IMR-90 (cell line): ENCODE measurements around the gene CYB5R2. TPM values are rescaled to one million over a fixed set of nuclear protein-coding genes. Genes with fewer than 3 reads are reported as not detected.

Experiments used
- ATAC-seq: fragments of 200-7000 bp; cut with Tn5 transposase; 2 replicates; pipeline ENCODE4 v1.9.1; 2020; ENCODE audit warnings: low read depth, mild to moderate bottlenecking, moderate library complexity
- BruUV-seq: library from RNA; stranded (reverse); fragments of 400-500 nt; replicated peaks from 2 replicates; lab custom pipeline; 2021; lab: Mats Ljungman, UMichigan
- CTCF ChIA-PET: fragments of 300-600 bp; formaldehyde crosslinking; extraction: SDS; loops from one replicate; lab custom pipeline; 2021; ENCODE audit warnings: antibody characterized with exemption; lab: Yijun Ruan, JAX
- POLR2A ChIA-PET: fragments of 300-600 bp; sonication (Branson Sonifier 250); formaldehyde crosslinking; loops from one replicate; lab custom pipeline; 2022; ENCODE audit warnings: antibody characterized with exemption; ENCODE audit not compliant: unreplicated experiment; lab: Charles Lee
- DNase-seq: peaks from one replicate; pipeline ENCODE4 v3.0.0; 2013
- H2AFZ ChIP-seq: replicated peaks from 2 replicates; pipeline ENCODE3; 2013; ENCODE audit warnings: low read length, mild to moderate bottlenecking; ENCODE audit not compliant: poor library complexity
- H2AK5ac ChIP-seq: 2 replicates; pipeline ENCODE4 v1.6.1; 2013; ENCODE audit warnings: low read depth, low read length, inconsistent platforms
- H2AK9ac ChIP-seq: replicated peaks from 2 replicates; pipeline ENCODE3; 2013; ENCODE audit warnings: mild to moderate bottlenecking, low read depth, low read length, moderate library complexity; ENCODE audit not compliant: poor library complexity
- H2BK120ac ChIP-seq: 2 replicates; pipeline ENCODE4 v1.6.1; 2013; ENCODE audit warnings: low read depth, low read length, inconsistent platforms
- H2BK15ac ChIP-seq: 3 replicates; pipeline ENCODE4 v1.6.1; 2013; ENCODE audit warnings: low read depth, low read length, inconsistent platforms
- H2BK20ac ChIP-seq: 2 replicates; pipeline ENCODE4 v1.6.1; 2013; ENCODE audit warnings: low read depth, mild to moderate bottlenecking, inconsistent platforms, low read length, moderate library complexity
- H2BK5ac ChIP-seq: 2 replicates; pipeline ENCODE4 v1.6.1; 2013; ENCODE audit warnings: mild to moderate bottlenecking, low read depth, low read length, inconsistent platforms; ENCODE audit not compliant: poor library complexity, severe bottlenecking
- H3K14ac ChIP-seq: replicated peaks from 2 replicates; pipeline ENCODE4 v1.6.1; 2013; ENCODE audit warnings: low read depth, low read length, inconsistent platforms
- H3K18ac ChIP-seq: 2 replicates; pipeline ENCODE4 v1.6.1; 2013; ENCODE audit warnings: low read depth, low read length, control low read depth
- H3K23ac ChIP-seq: 2 replicates; pipeline ENCODE4 v1.6.1; 2013; ENCODE audit warnings: low read depth, low read length, inconsistent platforms
- H3K27ac ChIP-seq: 2 replicates; pipeline ENCODE4 v1.5.1; 2013; ENCODE audit warnings: mild to moderate bottlenecking, control low read depth, low read length; ENCODE audit not compliant: insufficient read depth
- H3K27me3 ChIP-seq: 2 replicates; pipeline ENCODE4 v1.6.1; 2013; ENCODE audit warnings: low read length; ENCODE audit not compliant: control insufficient read depth, insufficient read depth
- H3K36me3 ChIP-seq: 2 replicates; pipeline ENCODE4 v1.6.1; 2013; ENCODE audit warnings: low read length, mixed read lengths; ENCODE audit not compliant: control insufficient read depth, insufficient read depth
- H3K4ac ChIP-seq: 2 replicates; pipeline ENCODE4 v1.6.1; 2013; ENCODE audit warnings: low read depth, low read length, inconsistent platforms
- H3K4me1 ChIP-seq: 2 replicates; pipeline ENCODE4 v1.6.1; 2013; ENCODE audit warnings: low read length, mixed read lengths; ENCODE audit not compliant: control insufficient read depth, insufficient read depth
- H3K4me2 ChIP-seq: 2 replicates; pipeline ENCODE4 v1.6.1; 2013; ENCODE audit warnings: low read depth, mild to moderate bottlenecking, control low read depth, low read length, moderate library complexity
- H3K4me3 ChIP-seq: 2 replicates; pipeline ENCODE4 v1.5.1; 2013; ENCODE audit warnings: low read depth, mild to moderate bottlenecking, control low read depth, low read length, moderate library complexity; ENCODE audit not compliant: insufficient read depth
- H3K56ac ChIP-seq: 2 replicates; pipeline ENCODE4 v1.6.1; 2013; ENCODE audit warnings: low read length, inconsistent platforms; ENCODE audit not compliant: insufficient read depth; ENCODE audit errors: extremely low read depth
- H3K79me1 ChIP-seq, 2 experiments: 2 replicates each; pipeline ENCODE4 v1.6.1; 2013; ENCODE audit warnings: low read length in 2 of 2, inconsistent platforms in 1 of 2, low read depth in 1 of 2
- H3K9ac ChIP-seq: 2 replicates; pipeline ENCODE4 v1.6.1; 2013; ENCODE audit warnings: low read depth, low read length, control low read depth
- H3K9me1 ChIP-seq: 2 replicates; pipeline ENCODE4 v1.6.1; 2013; ENCODE audit warnings: low read length, inconsistent platforms; ENCODE audit not compliant: insufficient read depth
- H3K9me3 ChIP-seq: 2 replicates; pipeline ENCODE4 v1.6.1; 2013; ENCODE audit warnings: low read length; ENCODE audit not compliant: control insufficient read depth, insufficient read depth
- H4K20me1 ChIP-seq: 2 replicates; pipeline ENCODE4 v1.6.1; 2013; ENCODE audit warnings: low read length, inconsistent platforms; ENCODE audit not compliant: insufficient read depth
- H4K5ac ChIP-seq: 2 replicates; pipeline ENCODE4 v1.6.1; 2013; ENCODE audit warnings: mild to moderate bottlenecking, low read depth, low read length, control low read depth
- H4K8ac ChIP-seq, 2 experiments: 2 replicates each; pipeline ENCODE4 v1.6.1; 2013; ENCODE audit warnings: low read depth in 2 of 2, low read length in 2 of 2, control low read depth in 1 of 2, inconsistent platforms in 1 of 2
- H4K91ac ChIP-seq: 2 replicates; pipeline ENCODE4 v1.6.1; 2013; ENCODE audit warnings: low read depth, low read length, inconsistent platforms; ENCODE audit not compliant: insufficient read depth
- BHLHE40 ChIP-seq: fragments of 150-350 bp; IDR thresholded peaks from 2 replicates; pipeline ENCODE4 v1.6.1; 2016; ENCODE audit warnings: mild to moderate bottlenecking, low read depth, low read length
- CEBPB ChIP-seq: IDR thresholded peaks from 2 replicates; pipeline ENCODE4 v1.6.1; 2012; ENCODE audit warnings: low read depth, low read length, improper control_type of control experiment
- CHD1 ChIP-seq: IDR thresholded peaks from 2 replicates; pipeline ENCODE4 v1.6.1; 2012; ENCODE audit warnings: low read depth, low read length, improper control_type of control experiment
- CTCF ChIP-seq: conservative IDR thresholded peaks from 2 replicates; pipeline ENCODE4 v1.5.1; 2012; ENCODE audit warnings: mild to moderate bottlenecking, low read depth, low read length, improper control_type of control experiment
- FOS ChIP-seq: fragments of 150-350 bp; IDR thresholded peaks from 2 replicates; pipeline ENCODE4 v1.6.1; 2016; ENCODE audit warnings: low read depth, low read length
- MAFK ChIP-seq: IDR thresholded peaks from 2 replicates; pipeline ENCODE4 v1.6.1; 2012; ENCODE audit warnings: low read depth, low read length, improper control_type of control experiment
- MAZ ChIP-seq: IDR thresholded peaks from 2 replicates; pipeline ENCODE4 v1.6.1; 2012; ENCODE audit warnings: low read depth, mild to moderate bottlenecking, low read length, improper control_type of control experiment, moderate library complexity, borderline replicate concordance
- MXI1 ChIP-seq: IDR thresholded peaks from 2 replicates; pipeline ENCODE4 v1.6.1; 2012; ENCODE audit warnings: low read depth, mild to moderate bottlenecking, low read length, moderate library complexity, borderline replicate concordance
- NFE2L2 ChIP-seq: fragments of 150-350 bp; IDR thresholded peaks from 2 replicates; pipeline ENCODE4 v1.6.1; 2016; ENCODE audit warnings: low read depth, mild to moderate bottlenecking, low read length
- POLR2A ChIP-seq: IDR thresholded peaks from 2 replicates; pipeline ENCODE4 v1.6.1; 2012; ENCODE audit warnings: mild to moderate bottlenecking, low read depth, low read length
- RAD21 ChIP-seq: IDR thresholded peaks from 2 replicates; pipeline ENCODE4 v1.6.1; 2012; ENCODE audit warnings: low read length, improper control_type of control experiment
- RFX5 ChIP-seq: IDR thresholded peaks from 2 replicates; pipeline ENCODE4 v1.8.0; 2012; ENCODE audit warnings: low read depth, mild to moderate bottlenecking, low read length, moderate library complexity
- USF2 ChIP-seq: fragments of 150-350 bp; IDR thresholded peaks from 2 replicates; pipeline ENCODE4 v1.6.1; 2017; ENCODE audit warnings: mild to moderate bottlenecking, antibody characterized with exemption, low read length, low read depth
- WGBS, 2 experiments: methylation state at CpG; one replicate each; pipeline versions ENCODE4 v1.1.5 to v1.1.7; 2013; ENCODE audit warnings: missing lambda C conversion rate in 2 of 2; ENCODE audit not compliant: insufficient read length in 1 of 2; ENCODE audit errors: extremely low coverage in 2 of 2; 5-methylcytosine and 5-hydroxymethylcytosine counted together
- dilution Hi-C: fragments of 300-500 bp; cut with HindIII; formaldehyde crosslinking; loops from one replicate; pipeline ENCODE4 v1.14.3; 2018; ENCODE audit warnings: low sequenced_read_pairs; ENCODE audit not compliant: unreplicated experiment
- in situ Hi-C: fragments of 300-500 bp; cut with MboI; formaldehyde crosslinking; loops from 3 replicates; pipeline ENCODE4 v1.14.3; 2019; ENCODE audit warnings: low sequenced_read_pairs, inconsistent platforms, mixed read lengths
- intact Hi-C: fragments of 100-400 bp; cut with micrococcal nuclease; formaldehyde crosslinking; loops from 2 replicates; pipeline ENCODE4 v1.10.0; 2022
- polyA plus RNA-seq, 3 experiments: library from polyadenylated mRNA; depleted of rRNA; stranded (reverse); fragments of >200 nt; gene quantifications; 2 replicates each; pipeline ENCODE4 v1.2.3, GENCODE V29; 2012; ENCODE audit warnings: low replicate concordance in 1 of 3
- total RNA-seq: library from RNA; depleted of rRNA; stranded (reverse); fragments of >200 nt; gene quantifications from 2 replicates; pipeline ENCODE4 v1.2.3, GENCODE V29; 2012
- TF ChIP-seq, protein P1 (sequence below): fragments of 150-350 bp; IDR thresholded peaks from 2 replicates; pipeline ENCODE4 v1.6.1; 2016; ENCODE audit warnings: low read depth, mild to moderate bottlenecking, low read length, moderate library complexity, borderline replicate concordance

CYB5R2 gene
- total and polyA plus RNA-seq, 2 of the 4 experiments (the other 2 are of a cell fraction), result 4.5 to 4.7 TPM

DNA sequence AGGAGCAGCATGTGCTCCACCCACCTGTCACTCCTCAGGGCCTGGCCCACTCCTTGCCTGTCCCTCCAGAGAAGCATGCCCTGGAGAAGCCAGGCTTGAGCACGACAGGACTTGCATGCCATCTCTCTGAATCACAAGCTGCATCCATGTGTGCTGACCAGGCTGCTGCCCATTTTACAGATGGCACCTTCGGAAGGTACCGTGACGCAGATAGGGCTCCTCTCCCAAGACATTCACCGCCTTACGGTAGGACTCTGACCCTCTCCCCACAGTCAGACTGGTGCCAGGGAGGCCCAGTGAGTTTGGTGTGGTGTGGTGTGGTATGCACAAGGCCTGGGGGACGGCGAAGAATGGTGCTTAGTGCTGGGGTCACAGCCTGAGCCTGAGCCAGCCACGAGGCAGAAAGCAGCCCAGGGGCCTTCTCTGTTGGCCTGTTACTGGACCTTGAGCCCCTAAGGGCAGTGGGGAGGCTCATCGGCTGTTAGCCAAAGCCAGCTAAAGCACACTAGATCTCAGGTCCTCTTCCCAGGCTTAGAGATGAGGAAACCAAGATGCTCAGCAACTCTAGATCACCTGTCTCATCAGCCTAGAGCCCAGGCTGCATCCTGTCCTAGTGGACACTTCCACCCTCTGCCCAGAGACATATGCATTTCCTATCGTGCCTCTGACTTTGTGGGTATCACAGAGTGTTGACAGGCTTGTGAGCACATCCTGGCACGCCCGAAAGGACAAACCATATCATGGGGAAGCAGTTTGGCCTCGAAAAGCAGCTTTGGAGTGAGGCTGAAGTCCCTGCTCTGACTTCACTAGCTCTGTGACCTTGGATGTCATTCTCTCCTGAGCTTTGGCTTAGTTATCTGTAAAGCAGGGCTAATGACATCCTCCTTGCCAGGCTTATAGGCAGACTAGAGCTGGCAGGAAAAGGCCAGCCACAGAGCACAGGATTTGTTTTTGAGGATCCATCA is 17.8 kb downstream of the CYB5R2 start:
- Histone ChIP-seq H3K36me3 (peaks cover 2% of the 10 kb centered on the region), H4K91ac (peak overlapping the region; percentile 38; the same call in 1 of the 2 replicates), H2BK20ac (no peak overlapping the region), H3K27me3 (no peaks in the 10 kb centered on the region), H2AK5ac (no peak overlapping the region), H4K20me1 (no peaks in the 10 kb centered on the region), H3K14ac (no peak overlapping the region), H3K4me1 (no peaks in the 10 kb centered on the region), H3K9me1 (no peaks in the 10 kb centered on the region), H3K4ac (no peak overlapping the region), H2BK120ac (no peak overlapping the region), H3K18ac (no peak overlapping the region), H2BK15ac (no peak overlapping the region), H3K9ac (no peak overlapping the region), H3K23ac (no peak overlapping the region), H4K5ac (no peak overlapping the region), H3K79me1 (no peaks in the 10 kb centered on the region), H2AK9ac (no peak overlapping the region), H3K56ac (no peak overlapping the region), H3K9me3 (no peaks in the 10 kb centered on the region), H2BK5ac (no peak overlapping the region), H3K4me3 (no peak overlapping the region), H2AFZ (peak overlapping the region; percentile 41), H3K4me2 (no peak overlapping the region), H3K27ac (no peak overlapping the region), H4K8ac (no peak overlapping the region)
- in situ Hi-C loops, result no loop called here
- CTCF ChIA-PET, result interaction anchor here (3.8 kb wide), 1 partner anchor 84 kb away, joined by 59 read pairs; no protein-coding TSS in a partner anchor
- intact Hi-C loops, result loop anchor here (2.0 kb wide), 2 partner anchors 85 to 143 kb away; partner anchors contain the start of gene PPFIBP2
- BruUV-seq, result no TSS peak
- dilution Hi-C loops, result no loop called here
- no peak for ATAC-seq
- 75% methylated on average over 6 of the region's 14 CpGs; no CpG with 5 or more reads in 1 of the 2 experiments for WGBS, 2 experiments
- POLR2A ChIA-PET, result no interaction called here
- no peak for DNase-seq
- no peak for TF ChIP-seq MAFK
- TF ChIP-seq NFE2L2, result no peak
- TF ChIP-seq RFX5, result no peak
- TF ChIP-seq RAD21, result no peak
- no peak for TF ChIP-seq CHD1
- TF ChIP-seq USF2, result no peak
- TF ChIP-seq MXI1, result no peak
- no peak for TF ChIP-seq POLR2A
- TF ChIP-seq MAZ, result no peak
- TF ChIP-seq CTCF, result no peak
- no peak for TF ChIP-seq CEBPB
- TF ChIP-seq BHLHE40, result no peak
- no peak for TF ChIP-seq FOS
- TF ChIP-seq, protein P1, sequence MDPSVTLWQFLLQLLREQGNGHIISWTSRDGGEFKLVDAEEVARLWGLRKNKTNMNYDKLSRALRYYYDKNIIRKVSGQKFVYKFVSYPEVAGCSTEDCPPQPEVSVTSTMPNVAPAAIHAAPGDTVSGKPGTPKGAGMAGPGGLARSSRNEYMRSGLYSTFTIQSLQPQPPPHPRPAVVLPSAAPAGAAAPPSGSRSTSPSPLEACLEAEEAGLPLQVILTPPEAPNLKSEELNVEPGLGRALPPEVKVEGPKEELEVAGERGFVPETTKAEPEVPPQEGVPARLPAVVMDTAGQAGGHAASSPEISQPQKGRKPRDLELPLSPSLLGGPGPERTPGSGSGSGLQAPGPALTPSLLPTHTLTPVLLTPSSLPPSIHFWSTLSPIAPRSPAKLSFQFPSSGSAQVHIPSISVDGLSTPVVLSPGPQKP, result no peak
